ENCODE data around the gene ZC3H10.

DNA sequence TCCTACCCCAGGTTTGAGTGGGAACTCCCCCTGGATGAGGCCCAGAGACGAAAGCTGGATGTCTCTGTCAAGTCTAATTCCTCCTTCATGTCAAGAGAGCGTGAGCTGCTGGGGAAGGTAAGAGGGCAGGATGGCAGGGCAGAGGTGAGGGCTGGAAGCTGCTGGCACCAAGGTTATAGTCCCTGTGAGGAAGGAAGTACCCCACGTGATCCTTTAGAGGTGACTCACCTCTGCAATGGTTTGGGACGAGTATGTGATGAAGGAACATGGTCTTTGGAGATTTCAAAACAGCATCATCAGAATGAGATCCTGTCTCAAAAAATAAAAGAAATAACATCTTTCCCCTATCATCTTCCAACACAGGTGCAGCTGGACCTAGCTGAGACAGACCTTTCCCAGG, 25.2 kb downstream of the ZC3H10 start:
- TF ChIP-seq, protein P1, sequence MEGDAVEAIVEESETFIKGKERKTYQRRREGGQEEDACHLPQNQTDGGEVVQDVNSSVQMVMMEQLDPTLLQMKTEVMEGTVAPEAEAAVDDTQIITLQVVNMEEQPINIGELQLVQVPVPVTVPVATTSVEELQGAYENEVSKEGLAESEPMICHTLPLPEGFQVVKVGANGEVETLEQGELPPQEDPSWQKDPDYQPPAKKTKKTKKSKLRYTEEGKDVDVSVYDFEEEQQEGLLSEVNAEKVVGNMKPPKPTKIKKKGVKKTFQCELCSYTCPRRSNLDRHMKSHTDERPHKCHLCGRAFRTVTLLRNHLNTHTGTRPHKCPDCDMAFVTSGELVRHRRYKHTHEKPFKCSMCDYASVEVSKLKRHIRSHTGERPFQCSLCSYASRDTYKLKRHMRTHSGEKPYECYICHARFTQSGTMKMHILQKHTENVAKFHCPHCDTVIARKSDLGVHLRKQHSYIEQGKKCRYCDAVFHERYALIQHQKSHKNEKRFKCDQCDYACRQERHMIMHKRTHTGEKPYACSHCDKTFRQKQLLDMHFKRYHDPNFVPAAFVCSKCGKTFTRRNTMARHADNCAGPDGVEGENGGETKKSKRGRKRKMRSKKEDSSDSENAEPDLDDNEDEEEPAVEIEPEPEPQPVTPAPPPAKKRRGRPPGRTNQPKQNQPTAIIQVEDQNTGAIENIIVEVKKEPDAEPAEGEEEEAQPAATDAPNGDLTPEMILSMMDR (IDR thresholded peaks at IDR 0.05; ENCODE audit: control extremely low read depth in 1 of 3, insufficient read depth in 1 of 3, low read depth in 1 of 3, low read length in 3 of 3): no peak
- no peak for TF ChIP-seq POLR2AphosphoS5 (IDR thresholded peaks at IDR 0.05; ENCODE audit: low read depth, low read length)
- TF ChIP-seq, protein P2, sequence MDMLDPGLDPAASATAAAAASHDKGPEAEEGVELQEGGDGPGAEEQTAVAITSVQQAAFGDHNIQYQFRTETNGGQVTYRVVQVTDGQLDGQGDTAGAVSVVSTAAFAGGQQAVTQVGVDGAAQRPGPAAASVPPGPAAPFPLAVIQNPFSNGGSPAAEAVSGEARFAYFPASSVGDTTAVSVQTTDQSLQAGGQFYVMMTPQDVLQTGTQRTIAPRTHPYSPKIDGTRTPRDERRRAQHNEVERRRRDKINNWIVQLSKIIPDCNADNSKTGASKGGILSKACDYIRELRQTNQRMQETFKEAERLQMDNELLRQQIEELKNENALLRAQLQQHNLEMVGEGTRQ (IDR thresholded peaks at IDR 0.05; ENCODE audit: low read length): no peak

All from H1 (cell line).